IMR-90 (cell line): ENCODE data around the gene DNAJC11.

Experiments used
- POLR2A ChIP-seq: IDR thresholded peaks from 2 replicates; pipeline ENCODE4 v1.6.1; 2012; ENCODE audit warnings: mild to moderate bottlenecking, low read depth, low read length
- RAD21 ChIP-seq: IDR thresholded peaks from 2 replicates; pipeline ENCODE4 v1.6.1; 2012; ENCODE audit warnings: low read length, improper control_type of control experiment
- TF ChIP-seq, protein P1 (sequence below): conservative IDR thresholded peaks from 2 replicates; pipeline ENCODE4 v1.5.1; 2012; ENCODE audit warnings: mild to moderate bottlenecking, low read depth, low read length, improper control_type of control experiment
- TF ChIP-seq, protein P2 (sequence below): fragments of 150-350 bp; IDR thresholded peaks from 2 replicates; pipeline ENCODE4 v1.6.1; 2016; ENCODE audit warnings: low read depth, mild to moderate bottlenecking, low read length, moderate library complexity, borderline replicate concordance
- TF ChIP-seq, protein P3 (sequence below): fragments of 150-350 bp; IDR thresholded peaks from 2 replicates; pipeline ENCODE4 v1.6.1; 2017; ENCODE audit warnings: mild to moderate bottlenecking, antibody characterized with exemption, low read length, low read depth

- TF ChIP-seq, protein P1, sequence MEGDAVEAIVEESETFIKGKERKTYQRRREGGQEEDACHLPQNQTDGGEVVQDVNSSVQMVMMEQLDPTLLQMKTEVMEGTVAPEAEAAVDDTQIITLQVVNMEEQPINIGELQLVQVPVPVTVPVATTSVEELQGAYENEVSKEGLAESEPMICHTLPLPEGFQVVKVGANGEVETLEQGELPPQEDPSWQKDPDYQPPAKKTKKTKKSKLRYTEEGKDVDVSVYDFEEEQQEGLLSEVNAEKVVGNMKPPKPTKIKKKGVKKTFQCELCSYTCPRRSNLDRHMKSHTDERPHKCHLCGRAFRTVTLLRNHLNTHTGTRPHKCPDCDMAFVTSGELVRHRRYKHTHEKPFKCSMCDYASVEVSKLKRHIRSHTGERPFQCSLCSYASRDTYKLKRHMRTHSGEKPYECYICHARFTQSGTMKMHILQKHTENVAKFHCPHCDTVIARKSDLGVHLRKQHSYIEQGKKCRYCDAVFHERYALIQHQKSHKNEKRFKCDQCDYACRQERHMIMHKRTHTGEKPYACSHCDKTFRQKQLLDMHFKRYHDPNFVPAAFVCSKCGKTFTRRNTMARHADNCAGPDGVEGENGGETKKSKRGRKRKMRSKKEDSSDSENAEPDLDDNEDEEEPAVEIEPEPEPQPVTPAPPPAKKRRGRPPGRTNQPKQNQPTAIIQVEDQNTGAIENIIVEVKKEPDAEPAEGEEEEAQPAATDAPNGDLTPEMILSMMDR: no peak
- no peak for TF ChIP-seq RAD21
- TF ChIP-seq POLR2A: no peak
- TF ChIP-seq, protein P2, sequence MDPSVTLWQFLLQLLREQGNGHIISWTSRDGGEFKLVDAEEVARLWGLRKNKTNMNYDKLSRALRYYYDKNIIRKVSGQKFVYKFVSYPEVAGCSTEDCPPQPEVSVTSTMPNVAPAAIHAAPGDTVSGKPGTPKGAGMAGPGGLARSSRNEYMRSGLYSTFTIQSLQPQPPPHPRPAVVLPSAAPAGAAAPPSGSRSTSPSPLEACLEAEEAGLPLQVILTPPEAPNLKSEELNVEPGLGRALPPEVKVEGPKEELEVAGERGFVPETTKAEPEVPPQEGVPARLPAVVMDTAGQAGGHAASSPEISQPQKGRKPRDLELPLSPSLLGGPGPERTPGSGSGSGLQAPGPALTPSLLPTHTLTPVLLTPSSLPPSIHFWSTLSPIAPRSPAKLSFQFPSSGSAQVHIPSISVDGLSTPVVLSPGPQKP: no peak
- TF ChIP-seq, protein P3, sequence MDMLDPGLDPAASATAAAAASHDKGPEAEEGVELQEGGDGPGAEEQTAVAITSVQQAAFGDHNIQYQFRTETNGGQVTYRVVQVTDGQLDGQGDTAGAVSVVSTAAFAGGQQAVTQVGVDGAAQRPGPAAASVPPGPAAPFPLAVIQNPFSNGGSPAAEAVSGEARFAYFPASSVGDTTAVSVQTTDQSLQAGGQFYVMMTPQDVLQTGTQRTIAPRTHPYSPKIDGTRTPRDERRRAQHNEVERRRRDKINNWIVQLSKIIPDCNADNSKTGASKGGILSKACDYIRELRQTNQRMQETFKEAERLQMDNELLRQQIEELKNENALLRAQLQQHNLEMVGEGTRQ: no peak
These were observed 13.6 kb downstream of the DNAJC11 start for GRCh38 chr1:6688001-6688400.
